Astrocyte (in vitro differentiated cells and primary cell): ENCODE results near the gene ARL15.

Experiments
- EZH2 ChIP-seq: IDR thresholded peaks from 2 replicates; pipeline ENCODE4 v1.6.1; 2012; ENCODE audit warnings: mild to moderate bottlenecking, low read length, inconsistent platforms; ENCODE audit not compliant: insufficient read depth
- TF ChIP-seq, protein P1 (sequence below): IDR thresholded peaks from 2 replicates; pipeline ENCODE4 v1.5.1; 2011; ENCODE audit warnings: low read depth, mild to moderate bottlenecking, inconsistent platforms, low read length, moderate library complexity; ENCODE audit not compliant: insufficient read depth

DNA sequence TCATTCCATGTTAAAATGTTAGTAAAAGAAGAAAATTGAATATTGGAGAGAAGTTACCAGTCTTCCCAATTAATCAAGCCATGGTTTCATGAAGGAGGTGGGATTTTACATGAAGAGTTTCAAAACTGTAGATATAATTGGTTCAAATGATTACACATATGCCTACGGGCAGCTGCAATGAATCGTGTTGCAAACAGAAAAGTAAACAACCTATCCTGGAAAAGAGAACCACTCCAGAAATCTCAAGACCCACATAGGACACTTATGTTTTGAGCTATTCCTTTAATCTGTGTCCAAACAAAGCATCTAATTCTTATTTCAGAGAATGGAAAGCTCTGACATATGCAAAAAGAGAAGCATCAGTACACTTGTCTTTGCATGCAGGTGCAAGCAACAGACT, 409.7 kb downstream of the ARL15 start:
- TF ChIP-seq, protein P1, sequence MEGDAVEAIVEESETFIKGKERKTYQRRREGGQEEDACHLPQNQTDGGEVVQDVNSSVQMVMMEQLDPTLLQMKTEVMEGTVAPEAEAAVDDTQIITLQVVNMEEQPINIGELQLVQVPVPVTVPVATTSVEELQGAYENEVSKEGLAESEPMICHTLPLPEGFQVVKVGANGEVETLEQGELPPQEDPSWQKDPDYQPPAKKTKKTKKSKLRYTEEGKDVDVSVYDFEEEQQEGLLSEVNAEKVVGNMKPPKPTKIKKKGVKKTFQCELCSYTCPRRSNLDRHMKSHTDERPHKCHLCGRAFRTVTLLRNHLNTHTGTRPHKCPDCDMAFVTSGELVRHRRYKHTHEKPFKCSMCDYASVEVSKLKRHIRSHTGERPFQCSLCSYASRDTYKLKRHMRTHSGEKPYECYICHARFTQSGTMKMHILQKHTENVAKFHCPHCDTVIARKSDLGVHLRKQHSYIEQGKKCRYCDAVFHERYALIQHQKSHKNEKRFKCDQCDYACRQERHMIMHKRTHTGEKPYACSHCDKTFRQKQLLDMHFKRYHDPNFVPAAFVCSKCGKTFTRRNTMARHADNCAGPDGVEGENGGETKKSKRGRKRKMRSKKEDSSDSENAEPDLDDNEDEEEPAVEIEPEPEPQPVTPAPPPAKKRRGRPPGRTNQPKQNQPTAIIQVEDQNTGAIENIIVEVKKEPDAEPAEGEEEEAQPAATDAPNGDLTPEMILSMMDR, result no peak
- TF ChIP-seq EZH2, result no peak
